ENCODE results near the gene HMGA1.

The HMGA1 gene

DNA sequence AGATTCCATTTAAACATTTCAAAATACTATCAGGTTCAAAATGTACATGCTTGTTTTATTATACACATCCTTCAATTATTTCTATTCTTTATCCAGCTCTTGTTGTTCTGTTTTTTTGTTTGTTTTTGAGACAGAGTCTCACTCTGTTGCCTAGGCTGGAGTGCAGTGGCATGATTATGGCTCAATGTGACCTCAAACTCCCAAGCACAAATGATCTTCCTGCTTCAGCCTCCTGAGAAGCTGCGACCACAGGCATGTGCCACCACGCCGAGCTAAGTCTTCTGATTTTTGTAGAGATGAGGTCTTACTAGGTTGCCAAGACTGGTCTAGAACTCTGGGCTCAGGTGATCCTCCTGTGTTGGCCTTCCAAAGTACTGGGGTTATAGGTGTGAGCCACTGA lies 56.3 kb downstream of the HMGA1 start:
- no peak for DNase-seq (ENCODE audit: low spot score)

DNA sequence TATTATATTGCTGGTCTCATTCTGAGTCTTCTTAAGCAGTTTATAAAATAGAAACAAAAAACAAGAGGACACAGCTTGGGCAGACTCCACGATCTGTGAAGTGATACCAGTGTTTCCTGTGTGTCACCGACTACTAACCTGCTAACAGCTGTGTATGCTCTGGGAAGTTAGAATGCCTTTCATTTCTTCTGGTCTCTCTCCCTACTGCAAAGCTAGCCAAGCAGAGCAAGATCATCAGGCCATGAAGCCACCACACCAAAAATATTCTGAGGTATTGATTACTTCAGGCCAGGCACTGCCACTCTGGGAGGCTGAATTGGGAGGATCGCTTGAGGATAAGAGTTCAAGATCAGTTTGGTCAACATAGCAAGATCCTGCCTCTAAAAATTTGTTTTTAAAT lies 59.0 kb downstream of the HMGA1 start:
- no peak for DNase-seq (ENCODE audit: low spot score)

Data from iPS-NIHi11 (cell line).